Nephron progenitor cell (in vitro differentiated cells): ENCODE results near the gene IFFO2.

ENCODE experiments used
- DNase-seq: peaks from one replicate; pipeline ENCODE4 v3.0.0; 2021
- H3K27ac Mint-ChIP-seq: 2 replicates; pipeline ENCODE4 v1.8.0; 2021; ENCODE audit warnings: mild to moderate bottlenecking, moderate library complexity, mixed read lengths
- H3K27me3 Mint-ChIP-seq: 2 replicates; pipeline ENCODE4 v1.8.0; 2021; ENCODE audit warnings: mild to moderate bottlenecking, low read depth, mixed read lengths; ENCODE audit not compliant: poor library complexity
- H3K36me3 Mint-ChIP-seq: 2 replicates; pipeline ENCODE4 v1.8.0; 2021; ENCODE audit warnings: low read depth, mixed read lengths
- H3K4me1 Mint-ChIP-seq: 2 replicates; pipeline ENCODE4 v1.8.0; 2021; ENCODE audit warnings: mixed read lengths
- H3K4me3 Mint-ChIP-seq: 2 replicates; pipeline ENCODE4 v1.8.0; 2021; ENCODE audit warnings: mild to moderate bottlenecking, moderate library complexity, mixed read lengths
- H3K9me3 Mint-ChIP-seq: 2 replicates; pipeline ENCODE4 v1.8.0; 2021; ENCODE audit warnings: mild to moderate bottlenecking, moderate library complexity, mixed read lengths
- CTCF ChIP-seq: fragments of 200-600 bp; sonication (generic); IDR thresholded peaks from 2 replicates; pipeline ENCODE4 v1.5.0; 2021; ENCODE audit warnings: antibody characterized with exemption

IFFO2 gene

GRCh38 chr1:18861082-18861481 is 95.4 kb downstream of the IFFO2 start:
- no peak for DNase-seq
- Mint-ChIP-seq H3K4me1 (no peaks in the 10 kb centered on the region), H3K4me3 (no peak overlapping the region), H3K27ac (no peak overlapping the region), H3K36me3 (no peaks in the 10 kb centered on the region), H3K27me3 (peaks cover 15% of the 10 kb centered on the region), H3K9me3 (no peaks in the 10 kb centered on the region)
- no peak for TF ChIP-seq CTCF

- Mint-ChIP-seq H3K27ac (no peak within 1 kb of the TSS), H3K9me3 (no peaks in the 10 kb centered on the region), H3K36me3 (no peaks in the 10 kb centered on the region), H3K27me3 (peaks cover 22% of the 10 kb centered on the region), H3K4me1 (no peaks in the 10 kb centered on the region), H3K4me3 (no peak within 1 kb of the TSS)
- TF ChIP-seq CTCF, result no peak
- no peak for DNase-seq
These were observed 96.9 kb downstream of the IFFO2 start, which contains the start of gene TAS1R2 for GRCh38 chr1:18859560-18859959. TAS1R2 (minus strand) TSS chr1:18859660; CDS start chr1:18859660, 0 bp downstream.

GRCh38 chr1:18858070-18858688 is 98.3 kb downstream of the IFFO2 start:
- no peak overlapping the region for H3K4me3 Mint-ChIP-seq
- peaks cover 22% of the 10 kb centered on the region for H3K27me3 Mint-ChIP-seq
- no peaks in the 10 kb centered on the region for H3K9me3 Mint-ChIP-seq
- no peak overlapping the region for H3K27ac Mint-ChIP-seq
- no peak for DNase-seq
- H3K4me1 Mint-ChIP-seq, result no peaks in the 10 kb centered on the region
- TF ChIP-seq CTCF, result no peak
- H3K36me3 Mint-ChIP-seq, result no peaks in the 10 kb centered on the region

GRCh38 chr1:18856435-18856834 is 100.0 kb downstream of the IFFO2 start:
- Mint-ChIP-seq H3K27me3 (peaks cover 19% of the 10 kb centered on the region), H3K4me3 (no peak overlapping the region), H3K4me1 (no peaks in the 10 kb centered on the region), H3K36me3 (no peaks in the 10 kb centered on the region), H3K9me3 (no peaks in the 10 kb centered on the region), H3K27ac (no peak overlapping the region)
- no peak for DNase-seq
- TF ChIP-seq CTCF, result no peak

GRCh38 chr1:18855573-18855972 is 100.9 kb downstream of the IFFO2 start:
- Mint-ChIP-seq H3K27ac (no peak overlapping the region), H3K4me3 (no peak overlapping the region), H3K27me3 (peaks cover 19% of the 10 kb centered on the region), H3K9me3 (no peaks in the 10 kb centered on the region), H3K4me1 (no peaks in the 10 kb centered on the region), H3K36me3 (no peaks in the 10 kb centered on the region)
- DNase-seq, result no peak
- no peak for TF ChIP-seq CTCF

- H3K27me3 Mint-ChIP-seq, result peaks cover 18% of the 10 kb centered on the region
- DNase-seq, result no peak
- no peaks in the 10 kb centered on the region for H3K9me3 Mint-ChIP-seq
- no peak for TF ChIP-seq CTCF
- no peak overlapping the region for H3K27ac Mint-ChIP-seq
- H3K4me3 Mint-ChIP-seq, result no peak overlapping the region
- H3K36me3 Mint-ChIP-seq, result no peaks in the 10 kb centered on the region
- no peaks in the 10 kb centered on the region for H3K4me1 Mint-ChIP-seq
These were observed 102.0 kb downstream of the IFFO2 start for GRCh38 chr1:18854331-18855025.
